Left kidney (tissue), 8 donors: ENCODE data around the gene ATG12. TPM values are rescaled to one million over a fixed set of nuclear protein-coding genes. Genes with fewer than 3 reads are reported as not detected.
"Not testable (repeated sequence)": the region's sequence is repeated elsewhere in the genome, so short reads cannot be mapped to it uniquely, and the experiment has no call there.

Experiments
- DNase-seq: peaks from one replicate; pipeline ENCODE4 v3.0.0-alpha.2; 2013
- long read RNA-seq, 8 donors: transcript quantifications; one replicate each; lab custom pipeline, GENCODE V29; 2026
- polyA plus RNA-seq: library from polyadenylated mRNA; unstranded; fragments of 120-200 nt; gene quantifications from one replicate; pipeline ENCODE4 v1.2.1, GENCODE V29; 2013; ENCODE audit not compliant: insufficient read length

Gene ATG12
- 70.1 TPM for polyA plus RNA-seq
- long read RNA-seq, donor 1, full-length matches to known transcripts: 18 of 145 reads
- long read RNA-seq, donor 1, partial matches to known transcripts: 0 of 145 reads
- long read RNA-seq, donor 1, other reads (novel, unspliced or antisense): 127 of 145 reads
- long read RNA-seq, donor 2, full-length matches to known transcripts: 17 of 17 reads
- long read RNA-seq, donor 2, partial matches to known transcripts: 0 of 17 reads
- long read RNA-seq, donor 2, other reads (novel, unspliced or antisense): 0 of 17 reads
- long read RNA-seq, donor 3, full-length matches to known transcripts: 14 of 14 reads
- long read RNA-seq, donor 3, partial matches to known transcripts: 0 of 14 reads
- long read RNA-seq, donor 3, other reads (novel, unspliced or antisense): 0 of 14 reads
- long read RNA-seq, donor 4, full-length matches to known transcripts: 8 of 16 reads
- long read RNA-seq, donor 4, partial matches to known transcripts: 0 of 16 reads
- long read RNA-seq, donor 4, other reads (novel, unspliced or antisense): 8 of 16 reads
- long read RNA-seq, donor 5, full-length matches to known transcripts: 35 of 35 reads
- long read RNA-seq, donor 5, partial matches to known transcripts: 0 of 35 reads
- long read RNA-seq, donor 5, other reads (novel, unspliced or antisense): 0 of 35 reads
- long read RNA-seq, donor 6, full-length matches to known transcripts: 20 of 20 reads
- long read RNA-seq, donor 6, partial matches to known transcripts: 0 of 20 reads
- long read RNA-seq, donor 6, other reads (novel, unspliced or antisense): 0 of 20 reads
- long read RNA-seq, donor 7, full-length matches to known transcripts: 28 of 28 reads
- long read RNA-seq, donor 7, partial matches to known transcripts: 0 of 28 reads
- long read RNA-seq, donor 7, other reads (novel, unspliced or antisense): 0 of 28 reads
- long read RNA-seq, donor 8, full-length matches to known transcripts: 10 of 146 reads
- long read RNA-seq, donor 8, partial matches to known transcripts: 91 of 146 reads
- long read RNA-seq, donor 8, other reads (novel, unspliced or antisense): 45 of 146 reads

- DNase-seq: peak; percentile 95
Measured at GRCh38 chr5:115841382-115842088, at the start of gene ATG12, which contains the start of gene AP3S1. ATG12 (minus strand) TSS chr5:115841565; CDS start chr5:115841552, 13 bp downstream. AP3S1 (plus strand) TSS chr5:115841935; CDS start chr5:115842038, 103 bp downstream.

DNA sequence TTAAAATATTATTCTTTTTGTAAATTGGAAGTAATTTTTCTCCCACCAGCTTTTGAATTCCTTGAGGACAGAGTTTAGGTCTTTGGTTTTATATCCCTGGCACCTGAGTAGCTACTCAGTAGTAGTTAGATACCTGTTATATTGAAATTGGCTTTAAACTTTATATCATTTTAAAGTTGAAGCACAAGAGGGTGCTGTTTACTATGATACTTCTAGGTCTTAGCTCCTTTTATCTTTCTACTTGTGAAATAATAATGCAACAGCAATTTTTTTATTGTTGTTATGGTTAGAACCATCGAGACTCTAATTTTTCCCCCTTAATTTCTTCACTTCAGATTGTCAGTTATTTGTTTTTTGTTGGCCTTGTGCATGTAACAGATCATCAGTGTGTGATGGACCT is 46.7 kb upstream of the ATG12 start:
- no peak for DNase-seq

GRCh38 chr5:115885208-115885607 is 43.8 kb upstream of the ATG12 start:
- DNase-seq: not testable (repeated sequence)

DNA sequence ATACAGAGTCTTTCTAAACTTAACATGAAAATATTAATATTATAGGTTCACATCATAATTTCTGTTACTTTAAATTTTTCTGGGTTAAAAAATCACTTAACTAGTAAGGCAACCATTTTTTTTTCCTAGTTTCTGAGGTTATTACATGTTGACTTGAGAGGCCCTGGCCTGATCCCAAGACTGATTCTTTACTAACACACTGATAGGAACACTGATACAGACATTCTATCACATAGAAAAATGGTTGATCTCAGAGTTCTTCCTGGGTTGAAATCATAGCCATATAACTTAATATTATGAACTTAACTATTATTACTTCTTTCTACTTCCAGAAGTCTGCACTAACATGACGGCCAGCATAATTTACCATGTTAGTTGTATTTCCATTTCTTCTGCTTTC is 43.3 kb upstream of the ATG12 start:
- DNase-seq: no peak

DNA sequence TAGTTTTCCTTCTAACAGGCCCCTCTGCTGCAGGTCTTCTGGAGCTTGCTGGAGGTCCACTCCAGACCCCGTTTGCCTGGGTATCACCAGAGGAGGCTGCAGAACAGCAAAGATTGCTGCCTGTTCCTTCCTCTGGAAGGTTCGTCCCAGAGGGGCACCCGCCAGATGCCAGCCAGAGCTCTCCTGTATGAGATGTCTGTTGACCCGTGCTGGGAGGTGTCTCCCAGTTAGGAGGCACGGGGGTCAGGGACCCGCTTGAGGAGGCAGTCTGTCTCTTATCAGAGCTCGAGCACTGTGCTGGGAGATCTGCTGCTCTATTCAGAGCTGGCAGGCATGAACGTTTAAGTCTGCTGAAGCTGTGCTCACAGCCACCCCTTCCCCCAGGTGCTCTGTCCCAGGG is 41.1 kb upstream of the ATG12 start:
- DNase-seq: not testable (repeated sequence)

DNA sequence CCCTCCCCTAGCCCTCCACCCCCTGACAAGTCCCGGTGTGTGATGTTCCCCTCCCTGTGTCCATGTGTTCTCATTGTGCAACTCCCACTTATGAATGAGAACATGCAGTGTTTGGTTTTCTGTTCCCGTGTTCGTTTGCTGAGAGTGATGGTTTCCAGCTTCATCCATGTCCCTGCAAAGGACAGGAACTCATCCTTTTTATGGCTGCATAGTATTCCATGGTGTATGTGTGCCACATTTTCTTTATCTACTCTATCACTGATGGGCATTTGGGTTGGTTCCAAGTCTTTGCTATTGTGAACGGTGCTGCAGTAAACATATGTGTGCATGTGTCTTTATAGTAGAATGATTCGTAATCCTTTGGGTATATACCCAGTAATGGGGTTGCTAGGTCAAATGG is 36.0 kb upstream of the ATG12 start:
- DNase-seq: not testable (repeated sequence)

DNA sequence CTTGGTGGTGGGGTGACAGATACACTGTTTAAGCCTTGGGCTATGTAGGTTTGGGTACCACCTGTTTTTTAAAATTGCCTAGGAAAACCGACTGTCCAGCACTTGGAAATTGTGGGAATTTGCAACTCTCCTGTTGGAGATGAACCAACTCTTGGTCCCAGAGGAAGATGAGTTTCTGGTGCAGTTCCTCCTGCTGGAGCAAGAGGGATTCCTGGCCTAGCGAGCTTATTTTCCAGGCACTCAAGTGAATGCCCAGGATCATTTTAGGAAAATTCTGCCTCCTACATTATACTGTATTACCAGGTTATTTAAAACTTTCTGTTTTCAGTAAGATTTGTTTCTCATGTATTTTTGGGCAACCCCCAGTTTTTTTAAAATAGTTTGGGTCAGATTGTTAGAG is 34.1 kb upstream of the ATG12 start:
- no peak for DNase-seq

GRCh38 chr5:115873392-115873791 is 32.0 kb upstream of the ATG12 start:
- DNase-seq: no peak

GRCh38 chr5:115872447-115872846 is 31.1 kb upstream of the ATG12 start:
- DNase-seq: no peak

- DNase-seq: no peak
Measured at GRCh38 chr5:115869256-115869795, 28.0 kb upstream of the ATG12 start.

DNA sequence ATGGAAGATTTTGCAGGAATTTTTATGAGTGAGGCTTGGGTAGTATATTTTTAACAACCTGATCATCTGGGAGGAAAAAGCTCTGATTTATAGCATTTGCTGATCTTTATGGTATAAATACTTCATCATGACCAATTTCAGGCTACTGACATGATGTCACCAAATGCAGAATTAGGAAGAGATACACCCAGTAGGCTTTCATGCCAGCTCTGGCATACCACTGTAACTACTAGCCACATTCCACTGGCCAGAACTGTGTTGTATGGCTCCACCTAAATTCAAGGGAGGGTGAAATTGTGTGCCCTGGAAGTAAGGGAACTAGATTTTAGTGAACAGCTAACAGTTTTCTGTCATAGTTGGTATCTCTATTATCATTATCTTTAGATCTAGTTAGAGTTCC is 18.0 kb upstream of the ATG12 start:
- DNase-seq: no peak

DNA sequence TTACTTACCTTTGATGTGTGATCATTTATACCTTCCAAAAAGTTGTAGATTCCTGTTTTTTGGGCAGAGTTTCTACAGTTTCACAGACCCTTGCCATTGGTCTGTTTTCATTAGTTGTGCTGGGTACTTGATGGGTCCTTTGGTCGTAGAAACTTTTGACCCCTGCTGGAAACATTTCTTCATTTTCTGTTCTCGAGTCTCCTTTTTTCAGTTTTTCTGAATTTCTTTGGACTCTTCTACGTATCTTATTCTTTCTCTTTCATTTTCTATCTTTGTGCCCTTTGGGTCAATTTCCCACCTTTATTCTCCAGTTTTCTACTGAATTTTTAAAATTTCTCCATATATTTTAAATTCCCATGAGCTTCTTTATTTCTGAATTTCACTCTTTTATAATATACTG is 17.0 kb upstream of the ATG12 start:
- no peak for DNase-seq

DNA sequence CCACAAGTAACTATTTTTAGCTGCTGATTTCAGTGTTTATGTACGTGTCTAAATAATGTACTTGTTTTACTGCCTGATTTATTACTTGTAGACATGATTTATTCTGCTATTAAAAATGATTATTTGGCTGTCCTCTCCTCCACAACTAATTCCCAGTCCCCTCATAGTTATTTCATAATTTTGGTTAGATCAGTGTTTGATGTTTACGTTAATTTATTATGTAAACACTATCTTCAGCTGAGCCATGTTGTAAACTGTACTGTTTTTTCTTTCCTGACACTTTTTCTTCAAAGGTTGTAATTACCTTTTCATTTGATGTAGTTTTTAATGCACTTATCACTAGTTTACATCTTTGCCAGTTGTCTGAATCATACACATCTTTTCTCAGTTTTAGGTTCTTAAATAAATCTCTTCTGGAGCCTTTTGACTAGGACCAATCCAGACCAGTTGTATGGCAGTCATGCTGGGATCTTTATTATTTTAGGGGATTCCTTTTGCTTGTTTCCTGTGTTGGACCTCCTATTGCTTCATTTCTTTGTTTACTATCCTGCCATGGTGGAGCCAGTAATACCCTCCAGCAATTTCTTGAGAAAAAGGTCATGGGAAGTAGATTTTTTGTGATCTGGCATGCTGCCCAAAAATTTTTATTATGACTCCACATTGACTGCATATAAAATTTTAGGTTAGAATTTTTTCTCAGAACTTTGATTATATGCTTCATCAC is 16.4 kb upstream of the ATG12 start:
- no peak for DNase-seq

GRCh38 chr5:115857057-115857479 is 15.7 kb upstream of the ATG12 start:
- DNase-seq: no peak

DNA sequence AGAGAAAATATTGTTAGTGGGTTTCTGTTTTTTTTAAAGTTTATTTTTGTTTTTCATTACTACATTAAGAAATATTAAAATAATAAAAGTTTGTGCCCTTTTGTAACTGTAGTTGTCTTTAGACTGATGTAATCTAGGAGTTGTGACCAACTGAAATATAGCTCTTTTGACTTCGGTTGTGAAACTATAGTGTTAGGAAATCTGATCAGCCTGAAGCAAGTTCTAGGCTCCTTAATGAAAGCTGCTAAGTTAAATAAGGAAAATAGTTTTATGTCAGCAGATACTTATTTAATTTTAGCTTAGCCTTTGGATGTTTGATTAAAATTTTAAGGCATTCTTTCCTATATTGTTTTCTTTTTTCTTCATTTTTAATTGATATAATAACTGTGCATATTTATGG is 14.6 kb upstream of the ATG12 start:
- no peak for DNase-seq

GRCh38 chr5:115854139-115854538 is 12.8 kb upstream of the ATG12 start:
- DNase-seq: no peak

- no peak for DNase-seq
Measured at GRCh38 chr5:115850744-115851416, 9.5 kb upstream of the ATG12 start.

- no peak for DNase-seq
Measured at GRCh38 chr5:115849258-115849798, 8.0 kb upstream of the ATG12 start.

DNA sequence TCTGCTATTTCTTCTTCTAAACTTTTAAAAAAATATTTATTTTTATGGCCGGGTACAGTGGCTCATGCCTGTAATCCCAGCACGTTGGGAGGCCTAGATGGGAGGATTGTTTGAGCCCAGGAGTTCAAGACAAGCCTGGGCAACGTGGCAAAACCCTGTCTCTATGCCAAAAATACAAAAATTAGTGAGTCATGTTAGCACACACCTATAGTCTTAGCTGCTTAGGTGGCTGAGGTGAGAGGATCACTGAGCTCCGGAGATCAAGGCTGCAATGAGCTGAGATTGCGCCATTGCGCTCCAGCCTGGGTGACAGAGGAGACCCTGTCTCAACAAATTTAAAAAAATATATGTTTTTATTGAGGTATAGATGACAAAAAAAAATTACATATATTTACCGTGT is 5.9 kb upstream of the ATG12 start:
- DNase-seq: no peak

GRCh38 chr5:115844321-115844817 is 3.0 kb upstream of the ATG12 start:
- DNase-seq: no peak
